GM18502 (cell line): ENCODE data around the gene ZNF555.
"Not testable (repeated sequence)": the region's sequence is repeated elsewhere in the genome, so short reads cannot be mapped to it uniquely, and the experiment has no call there.

Source experiments
- ATAC-seq: cut with Tn5 transposase; IDR thresholded peaks from one replicate; pipeline ENCODE4 v1.9.1; 2021; ENCODE audit warnings: mild to moderate bottlenecking; ENCODE audit not compliant: unreplicated experiment, poor library complexity

The ZNF555 gene

GRCh38 chr19:2865334-2866100, 24.2 kb downstream of the ZNF555 start:
- no peak for ATAC-seq

DNA sequence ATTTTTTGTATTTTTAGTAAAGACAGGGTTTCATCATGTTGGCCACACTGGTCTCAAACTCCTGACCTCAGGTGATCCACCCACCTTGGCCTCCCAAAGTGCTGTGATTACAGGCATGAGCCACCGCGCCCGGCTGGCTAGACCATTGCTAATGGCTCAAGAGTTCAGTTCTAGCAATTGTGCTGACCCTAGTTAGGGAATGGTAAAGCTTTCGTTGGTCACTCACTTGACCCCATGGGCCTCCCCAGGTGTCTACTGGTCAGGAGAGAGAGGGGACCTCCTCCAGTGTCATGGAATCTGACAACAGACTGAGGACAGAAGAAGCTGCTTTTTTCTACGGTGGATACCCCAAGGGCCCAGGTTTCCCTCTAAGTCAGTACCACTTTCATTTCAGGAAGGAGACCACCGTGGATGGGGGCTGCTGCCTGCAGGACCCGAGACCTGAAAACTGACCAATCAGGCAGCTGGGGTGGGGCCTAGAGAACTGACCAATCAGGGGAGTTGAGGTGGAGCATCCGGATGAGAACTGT, 25.3 kb downstream of the ZNF555 start:
- ATAC-seq = no peak

- ATAC-seq = no peak
Observed at GRCh38 chr19:2867025-2867991, 26.0 kb downstream of the ZNF555 start, which contains the start of gene ZNF556. TSS of gene ZNF556 (plus strand) at chr19:2867335. CDS start at chr19:2867422, 87 bp downstream.

DNA sequence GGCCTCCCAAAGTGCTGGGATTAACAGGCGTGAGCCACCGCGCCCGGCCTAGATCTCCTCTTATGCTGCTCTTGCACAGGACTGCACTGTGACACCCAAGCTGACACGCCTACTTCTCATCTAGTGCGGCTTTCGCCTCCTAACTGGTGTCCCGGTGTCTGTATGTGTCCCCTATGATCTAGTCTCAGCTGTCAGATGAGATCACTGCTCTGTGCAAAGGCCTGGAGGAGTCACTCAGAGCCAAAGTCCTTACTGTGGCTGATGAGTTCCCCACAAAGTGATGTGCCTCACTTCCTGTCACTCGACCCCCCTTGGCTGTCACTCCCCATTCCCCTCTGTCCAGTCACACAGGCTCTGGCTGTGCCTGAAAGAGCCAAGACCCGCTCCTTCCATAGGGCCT, 28.3 kb downstream of the ZNF555 start:
- no peak for ATAC-seq

- ATAC-seq = not testable (repeated sequence)
Observed at GRCh38 chr19:2872175-2872574, 30.9 kb downstream of the ZNF555 start.

- ATAC-seq = no peak
Observed at GRCh38 chr19:2877398-2878331, 36.4 kb downstream of the ZNF555 start.

DNA sequence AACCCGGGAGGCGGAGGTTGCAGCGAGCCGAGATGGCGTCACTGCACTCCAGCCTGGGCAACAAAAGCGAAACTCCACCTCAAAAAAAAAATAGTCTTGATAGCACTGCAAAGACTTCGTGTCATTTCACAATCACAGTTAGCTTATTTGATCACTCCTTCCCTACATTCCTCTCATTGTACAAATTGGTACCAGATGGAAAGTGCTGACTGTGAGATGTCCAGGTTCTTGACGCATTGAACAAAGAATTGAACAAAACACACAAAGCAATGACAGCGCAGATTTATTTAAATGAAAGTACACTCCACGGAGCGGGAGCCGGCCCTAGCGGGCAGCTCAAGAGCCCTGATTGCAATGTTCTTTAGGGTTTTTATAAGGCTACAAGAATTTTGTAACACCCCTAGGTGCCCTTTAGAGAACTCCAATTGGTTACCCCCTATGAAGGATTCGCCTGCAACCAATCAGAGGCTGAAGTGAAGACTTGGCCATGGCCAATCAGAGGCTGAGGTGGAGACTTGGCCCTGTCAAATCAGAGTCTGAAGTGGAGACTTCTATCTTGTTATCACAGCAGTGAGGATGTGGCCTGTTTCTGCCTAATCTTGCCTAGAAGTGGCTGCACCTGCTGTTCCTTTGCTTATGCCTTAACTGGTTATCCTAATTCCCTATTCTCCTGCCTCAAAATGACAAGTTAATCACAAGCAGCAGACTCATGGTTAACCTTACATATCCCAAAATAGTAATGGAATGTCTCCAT, 42.6 kb downstream of the ZNF555 start:
- no peak for ATAC-seq

DNA sequence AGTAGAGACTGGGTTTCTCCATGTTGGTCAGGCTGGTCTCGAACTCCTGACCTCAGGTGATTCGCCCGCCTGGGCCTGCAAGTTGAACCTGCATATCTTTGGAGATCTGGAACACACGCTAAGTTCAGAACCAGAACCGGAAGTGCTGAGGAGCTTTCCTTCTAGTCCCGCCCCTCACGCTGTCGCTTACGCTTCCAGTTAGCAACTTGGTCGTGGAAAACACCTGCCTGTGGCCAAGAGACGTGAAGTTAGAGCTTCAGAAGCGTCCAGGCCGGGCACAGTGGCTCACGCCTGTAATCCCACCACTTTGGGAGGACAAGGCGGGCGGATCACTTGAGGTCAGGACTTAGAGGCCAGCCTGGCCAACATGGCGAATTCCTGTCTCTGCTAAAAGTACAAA, 44.5 kb downstream of the ZNF555 start:
- no peak for ATAC-seq

DNA sequence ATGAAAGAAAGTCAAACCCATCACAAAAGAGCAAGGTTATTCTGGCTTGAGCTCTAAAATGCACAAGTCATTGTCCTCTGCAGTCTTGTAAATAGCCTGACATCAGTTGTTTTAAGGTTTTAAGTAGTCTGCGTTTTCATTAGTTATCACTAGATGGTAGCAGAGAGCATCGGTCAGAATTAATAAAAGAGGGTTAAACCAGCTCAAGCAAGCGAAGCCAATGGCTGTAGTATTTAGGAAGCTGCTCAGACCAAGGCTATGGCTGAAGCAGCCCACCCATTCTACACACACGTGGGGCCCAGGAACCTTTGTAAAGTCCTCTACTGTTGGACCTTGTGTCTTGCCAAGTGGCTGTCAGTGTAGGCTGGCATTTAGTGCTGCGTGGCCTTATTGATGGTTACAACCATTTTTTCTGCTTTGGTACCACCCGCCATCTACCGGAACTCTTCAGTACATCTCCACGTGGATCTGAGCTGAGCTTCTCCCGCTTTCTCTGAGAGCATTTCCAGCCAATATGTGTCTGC, 46.2 kb downstream of the ZNF555 start:
- no peak for ATAC-seq

- no peak for ATAC-seq
Observed at GRCh38 chr19:2888731-2889224, 47.5 kb downstream of the ZNF555 start.

DNA sequence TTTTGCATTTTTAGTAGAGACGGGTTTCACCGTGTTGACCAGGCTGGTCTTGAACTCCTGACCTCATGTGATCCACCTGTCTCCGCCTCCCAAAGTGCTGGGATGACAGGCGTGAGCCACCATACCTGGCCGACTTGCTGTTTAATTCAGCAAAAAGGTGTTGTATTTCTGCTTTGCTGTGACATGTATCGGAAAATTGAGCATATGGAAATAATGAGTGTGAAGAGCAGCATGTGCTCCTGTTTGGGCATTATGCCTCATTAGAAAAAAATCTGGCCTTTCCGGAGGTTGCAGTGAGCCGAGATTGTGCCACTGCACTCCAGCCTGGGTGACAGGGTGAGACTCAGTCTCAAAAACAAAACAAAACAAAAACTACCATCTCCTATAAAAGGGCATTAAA, 49.3 kb downstream of the ZNF555 start:
- ATAC-seq = not testable (repeated sequence)

- ATAC-seq = no peak
Observed at GRCh38 chr19:2896694-2897093, 55.4 kb downstream of the ZNF555 start.

DNA sequence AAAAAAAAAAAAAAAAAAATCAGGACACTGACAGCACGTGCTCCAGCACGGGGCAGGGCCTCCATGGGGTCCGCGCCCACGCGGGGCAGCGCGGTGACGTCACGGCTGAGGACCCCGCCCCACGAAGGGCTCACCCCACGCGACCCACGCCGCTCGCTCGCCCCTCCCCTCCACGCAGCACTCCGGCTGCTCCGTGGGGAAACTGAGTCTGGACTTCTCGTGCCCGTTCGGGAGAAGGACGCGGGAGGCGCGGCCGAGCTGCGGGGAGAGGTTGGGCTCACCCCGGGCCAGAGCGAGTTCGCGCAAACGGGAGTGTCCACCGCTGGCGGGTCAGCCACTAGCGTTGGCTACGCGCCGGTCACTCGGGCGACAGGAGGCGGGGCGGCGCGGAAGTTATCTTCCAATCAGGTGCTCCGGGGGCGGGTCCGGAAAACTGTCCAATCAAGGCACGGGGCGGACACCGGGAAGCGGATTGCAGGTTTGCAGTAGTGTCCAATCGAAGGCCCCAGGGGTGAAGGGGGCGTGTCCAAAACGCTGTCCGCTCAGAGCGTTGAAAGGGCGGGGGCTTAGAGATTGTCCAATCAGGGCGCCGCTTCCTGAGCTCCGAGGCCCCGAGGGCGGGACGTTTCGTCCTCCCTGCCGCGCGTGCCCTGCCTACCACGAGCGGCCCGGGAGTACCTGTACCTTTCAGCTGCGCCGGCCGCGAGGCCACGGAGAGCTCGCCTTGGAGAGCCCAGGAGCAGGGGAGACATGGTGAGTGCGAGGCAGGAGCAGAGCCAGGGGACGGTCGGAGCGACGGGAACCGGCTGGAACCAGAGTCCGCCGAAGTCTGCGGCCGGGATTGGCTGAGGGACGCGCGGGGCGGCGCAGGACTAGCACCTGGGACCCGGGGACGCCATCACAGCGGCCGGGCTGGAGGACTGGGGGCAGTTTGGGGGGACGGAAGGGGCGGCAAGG, 59.3 kb downstream of the ZNF555 start, which contains the start of gene ZNF57:
Gene ZNF57, plus strand, starts transcription at position 633 of the 957 bp plus-strand sequence. Its CDS starts 118 bp downstream, at position 751.
- peak; percentile 94 for ATAC-seq

DNA sequence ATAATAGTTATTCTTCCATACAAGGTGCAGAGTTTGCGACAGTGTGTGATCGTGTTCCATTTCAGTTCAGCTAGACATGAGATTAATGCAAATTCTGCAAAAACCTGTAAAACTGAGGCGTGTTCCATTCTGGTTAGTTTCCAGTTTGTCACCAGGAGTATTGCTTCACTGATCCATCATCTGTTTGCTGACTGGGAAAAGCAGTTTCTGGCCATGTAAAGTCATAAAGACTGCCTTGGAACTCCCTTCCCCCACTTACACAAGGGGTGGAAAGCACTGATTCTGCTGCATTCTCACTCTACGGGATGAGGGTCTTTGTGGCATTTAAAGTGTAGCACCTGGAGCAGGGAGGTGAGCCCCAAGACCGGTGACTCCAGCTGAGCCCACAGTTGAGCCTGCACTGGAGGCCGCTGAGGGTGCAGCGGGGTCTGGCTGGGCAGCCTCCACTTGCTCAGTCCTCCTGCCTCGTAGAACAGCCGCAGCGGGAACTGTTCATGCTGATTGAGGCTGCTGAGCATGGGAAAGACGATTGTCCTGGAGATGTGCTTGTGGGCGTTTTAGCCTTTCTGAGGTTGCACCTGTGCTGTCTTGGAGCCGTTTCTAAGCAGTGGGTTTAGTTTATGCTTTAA, 61.4 kb downstream of the ZNF555 start:
- ATAC-seq = no peak

- ATAC-seq = not testable (repeated sequence)
Observed at GRCh38 chr19:2903326-2903725, 62.1 kb downstream of the ZNF555 start.

GRCh38 chr19:2905918-2906519, 64.7 kb downstream of the ZNF555 start:
- ATAC-seq = no peak
